ENCODE results near the gene PTPN14. TPM values are rescaled to one million over a fixed set of nuclear protein-coding genes. Genes with fewer than 3 reads are reported as not detected.

PTPN14 gene
- total and polyA plus RNA-seq, 11 donors, result 8.7 to 52.0 (median 33.5) TPM

GRCh38 chr1:214449371-214449770 is 102.0 kb downstream of the PTPN14 start:
- Histone ChIP-seq H3K27ac (no peak overlapping the region), H3K4me3 (no peak overlapping the region), H3K27me3 (no peaks in the 10 kb centered on the region), H3K9me3 (no peaks in the 10 kb centered on the region), H3K36me3 (peaks cover 0 to 10% (median 0%) of the 10 kb centered on the region in 9 donors), H3K4me1 (peaks cover 0 to 59% (median 29%) of the 10 kb centered on the region in 12 donors)
- TF ChIP-seq POLR2A (IDR thresholded peaks at IDR 0.05) (no peak), CTCF (IDR thresholded peaks at IDR 0.05) (no peak)
- ATAC-seq (no peak), DNase-seq (no peak)
- WGBS, 4 donors, result 97 to 99% (median 98%) methylated on average over 3 of the region's 3 CpGs
- intact Hi-C loops (cut with DNase I), result no loop called here

GRCh38 chr1:214448536-214448935 is 102.9 kb downstream of the PTPN14 start:
- H3K27me3 ChIP-seq, result no peaks in the 10 kb centered on the region
- DNase-seq, result no peak
- WGBS, 4 donors, result 95 to 100% (median 98%) methylated on average over 2 of the region's 2 CpGs
- H3K9me3 ChIP-seq, result no peaks in the 10 kb centered on the region
- ATAC-seq, result no peak
- intact Hi-C loops (cut with DNase I), result no loop called here
- H3K27ac ChIP-seq, result no peak overlapping the region
- peaks cover 0 to 58% (median 27%) of the 10 kb centered on the region in 12 donors for H3K4me1 ChIP-seq
- no peak for TF ChIP-seq POLR2A (IDR thresholded peaks at IDR 0.05)
- H3K36me3 ChIP-seq, result peaks cover 0 to 10% (median 0%) of the 10 kb centered on the region in 9 donors
- H3K4me3 ChIP-seq, result no peak overlapping the region

GRCh38 chr1:214447557-214447871 is 103.9 kb downstream of the PTPN14 start:
- TF ChIP-seq CTCF (IDR thresholded peaks at IDR 0.05) (no peak), POLR2A (IDR thresholded peaks at IDR 0.05) (no peak)
- DNase-seq (no peak), ATAC-seq (no peak)
- WGBS, 4 donors, result 90 to 98% (median 96%) methylated on average over 2 of the region's 2 CpGs
- H3K27me3 ChIP-seq, result no peaks in the 10 kb centered on the region
- peaks cover 0 to 48% (median 20%) of the 10 kb centered on the region in 12 donors for H3K4me1 ChIP-seq
- H3K27ac ChIP-seq, result no peak overlapping the region
- intact Hi-C loops (cut with DNase I), result no loop called here
- peaks cover 0 to 10% (median 0%) of the 10 kb centered on the region in 9 donors for H3K36me3 ChIP-seq
- H3K4me3 ChIP-seq, result no peak overlapping the region
- no peaks in the 10 kb centered on the region for H3K9me3 ChIP-seq

- Histone ChIP-seq H3K36me3 (peaks cover 0 to 10% (median 0%) of the 10 kb centered on the region in 9 donors), H3K9me3 (no peaks in the 10 kb centered on the region)
- intact Hi-C loops (cut with DNase I), result no loop called here
These were observed 104.4 kb downstream of the PTPN14 start for GRCh38 chr1:214446772-214447556.

More at GRCh38 chr1:214446772-214447556, 104.4 kb downstream of the PTPN14 start:
- WGBS, 4 donors, result 71 to 91% (median 86%) methylated on average over 8 of the region's 8 CpGs
- DNase-seq (no peak), ATAC-seq (peak in 1 of 4 donors; percentile 68)
- Histone ChIP-seq H3K27me3 (no peaks in the 10 kb centered on the region), H3K4me3 (no peak overlapping the region), H3K27ac (peak overlapping the region in 2 of 12 donors; percentile 45), H3K4me1 (peaks cover 0 to 43% (median 20%) of the 10 kb centered on the region in 12 donors)
- TF ChIP-seq POLR2A (IDR thresholded peaks at IDR 0.05) (no peak), CTCF (IDR thresholded peaks at IDR 0.05) (no peak)
